ENCODE measurements around the gene MCM3AP.
"Not testable (repeated sequence)": the region's sequence is repeated elsewhere in the genome, so short reads cannot be mapped to it uniquely, and the experiment has no call there.

Gene MCM3AP

DNA sequence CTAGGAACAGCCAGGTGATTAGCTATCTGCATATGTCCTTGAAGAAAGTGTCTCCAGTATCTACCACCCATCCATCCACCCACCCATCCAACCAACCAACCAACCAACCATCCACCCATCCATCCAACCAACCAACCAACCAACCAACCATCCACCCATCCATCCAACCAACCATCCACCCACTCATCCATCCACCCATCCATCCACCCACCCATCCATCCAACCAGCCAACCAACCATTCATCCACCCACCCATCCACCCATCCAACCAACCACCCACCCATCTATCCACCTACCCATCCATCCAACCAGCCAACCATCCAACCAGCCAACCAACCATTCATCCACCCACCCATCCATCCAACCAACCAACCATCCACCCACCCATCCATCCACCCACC, 26.2 kb upstream of the MCM3AP start:
- no peak for DNase-seq (ENCODE audit: low read depth in 2 of 2)

DNA sequence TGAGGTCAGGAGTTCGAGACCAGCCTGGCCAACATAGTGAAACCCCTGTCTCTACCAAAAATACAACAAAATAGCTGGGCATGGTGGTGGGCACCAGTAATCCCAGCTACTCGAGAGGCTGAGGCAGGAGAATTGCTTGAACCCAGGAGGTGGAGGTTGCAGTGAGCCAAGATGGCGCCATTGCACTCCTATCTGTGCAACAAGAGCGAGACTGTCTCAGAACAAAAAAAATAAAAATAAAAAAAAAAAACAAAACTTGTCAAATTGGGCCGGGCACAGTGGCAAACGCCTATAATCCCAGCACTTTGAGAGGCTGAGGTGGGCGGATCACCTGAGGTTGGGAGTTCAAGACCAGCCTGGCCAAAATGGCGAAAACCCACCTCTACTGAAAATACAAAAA, 24.8 kb upstream of the MCM3AP start:
- DNase-seq (ENCODE audit: low read depth in 2 of 2), result not testable (repeated sequence)

DNA sequence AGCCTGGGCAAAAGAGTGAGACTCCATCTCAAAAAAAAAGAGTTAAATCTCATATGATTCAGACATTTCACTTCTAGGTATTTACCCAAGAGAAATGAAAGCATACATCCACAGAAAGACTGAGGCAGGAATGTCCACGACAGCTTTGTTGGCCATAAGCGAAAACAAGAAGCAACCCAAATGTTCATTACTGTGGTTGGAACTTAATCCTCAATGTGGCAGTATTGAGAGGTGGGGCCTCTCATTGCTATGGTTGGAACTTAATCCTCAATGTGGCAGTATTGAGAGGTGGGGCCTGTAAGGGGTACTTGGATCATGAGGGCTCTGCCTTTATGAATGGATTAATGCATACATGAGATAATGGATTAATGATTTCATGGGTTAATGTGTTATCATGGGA, 23.0 kb upstream of the MCM3AP start:
- DNase-seq (ENCODE audit: low read depth in 2 of 2), result no peak

- no peak for DNase-seq (ENCODE audit: low read depth in 2 of 2)
Measured at GRCh38 chr21:46307625-46308024, 22.2 kb upstream of the MCM3AP start.

DNA sequence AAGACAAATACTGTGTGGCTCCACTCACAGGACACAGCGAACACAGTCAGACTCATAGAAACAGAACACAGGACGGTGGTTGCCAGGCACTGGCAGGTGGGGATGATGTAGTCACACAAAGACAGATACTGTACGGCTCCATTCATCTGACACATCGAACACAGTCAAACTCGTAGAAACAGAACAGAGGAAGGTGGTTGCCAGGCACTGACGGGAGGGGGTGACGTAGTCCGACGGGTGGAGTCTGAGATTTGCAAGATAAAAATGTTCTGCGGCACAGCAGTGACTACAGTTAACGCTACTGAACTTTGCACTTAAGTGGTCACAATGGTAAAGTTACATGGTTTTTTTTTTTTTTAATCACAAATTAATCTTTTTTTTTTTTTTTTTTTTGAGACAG, 19.5 kb upstream of the MCM3AP start:
- DNase-seq (ENCODE audit: low read depth in 2 of 2), result no peak

DNA sequence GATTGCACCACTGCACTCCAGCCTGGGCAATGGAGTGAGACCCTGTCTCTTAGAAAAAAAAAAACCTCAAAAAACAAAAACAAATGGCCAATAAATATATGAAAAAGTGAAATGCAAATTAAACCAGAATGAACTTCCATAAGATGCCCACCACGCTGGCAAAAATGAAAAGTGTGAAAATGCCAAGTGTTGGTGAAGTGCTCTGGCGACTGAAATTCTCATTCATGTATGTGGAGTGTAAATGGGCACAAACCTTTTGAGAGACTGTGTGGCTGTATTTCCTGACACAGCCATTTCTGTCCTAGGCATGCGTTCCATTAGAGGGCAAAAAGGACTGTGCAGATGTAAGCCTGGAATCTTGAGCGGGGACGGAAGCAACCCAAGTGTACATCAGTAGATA, 19.0 kb upstream of the MCM3AP start:
- DNase-seq (ENCODE audit: low read depth in 2 of 2), result no peak

DNA sequence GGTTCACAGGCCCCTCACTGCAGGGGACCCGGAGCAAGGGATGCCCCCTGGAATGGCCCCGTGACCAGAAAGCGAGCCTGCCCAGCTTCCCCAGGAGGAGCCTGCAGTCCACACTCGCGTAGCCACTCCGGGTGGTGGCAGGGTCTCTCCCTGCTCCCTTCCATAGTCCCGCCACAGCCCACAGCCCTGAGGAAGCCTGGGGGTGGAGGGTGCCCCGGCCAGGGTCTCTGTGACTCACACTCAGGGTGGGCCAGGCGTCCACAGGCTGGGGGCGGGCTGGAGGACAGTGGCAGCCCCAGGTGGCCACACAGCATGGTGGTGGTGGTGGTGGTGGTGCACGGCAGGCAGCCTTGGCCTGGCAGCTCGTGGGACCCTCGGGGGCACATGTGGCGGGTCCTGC, 16.3 kb upstream of the MCM3AP start:
- no peak for DNase-seq (ENCODE audit: low read depth in 2 of 2)

- DNase-seq (ENCODE audit: low read depth in 2 of 2), result no peak
Measured at GRCh38 chr21:46299167-46299566, 13.8 kb upstream of the MCM3AP start.

- DNase-seq (ENCODE audit: low read depth in 2 of 2), result peak in 1 of 2 donors; percentile 5
Measured at GRCh38 chr21:46297338-46298271, 12.2 kb upstream of the MCM3AP start.

DNA sequence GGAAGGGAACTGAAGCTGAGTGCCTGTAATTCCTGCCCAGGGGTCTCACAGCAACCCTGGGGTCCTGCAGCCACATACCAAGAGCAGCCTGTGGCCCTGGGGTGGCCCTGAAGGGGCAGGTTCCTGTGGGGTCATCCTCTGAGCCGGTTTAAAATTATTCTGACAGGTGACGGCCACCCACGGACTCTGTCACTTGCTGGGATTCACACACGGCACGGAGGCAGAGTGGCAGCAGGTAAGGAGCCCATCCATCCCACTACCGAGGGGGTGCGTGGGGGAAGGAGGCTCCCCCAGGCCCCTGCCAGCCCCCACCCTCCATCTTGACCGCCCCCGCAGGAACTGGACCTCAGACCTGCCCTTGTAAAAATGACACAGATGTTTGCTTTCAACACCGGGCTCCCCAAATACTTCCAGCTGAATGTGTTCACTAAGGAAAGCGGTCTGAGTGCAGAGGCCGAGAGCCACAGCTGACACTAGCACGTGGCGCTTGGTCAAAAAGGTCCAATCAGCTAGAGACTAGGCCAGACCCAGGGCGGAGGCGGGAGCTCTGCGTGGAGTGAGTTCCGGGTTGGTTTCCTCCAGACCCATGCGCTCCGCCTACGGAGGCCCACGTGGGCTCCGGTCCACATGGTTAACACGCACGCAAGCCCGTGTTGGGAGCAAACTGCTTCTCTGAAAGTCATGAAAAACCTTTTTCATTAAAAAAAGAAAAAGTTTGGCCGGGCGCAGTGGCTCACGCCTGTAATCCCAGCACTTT, 10.8 kb upstream of the MCM3AP start:
- DNase-seq (ENCODE audit: low read depth in 2 of 2), result peak; percentile 41 to 42

- no peak for DNase-seq (ENCODE audit: low read depth in 2 of 2)
Measured at GRCh38 chr21:46295177-46295770, 9.9 kb upstream of the MCM3AP start.

DNA sequence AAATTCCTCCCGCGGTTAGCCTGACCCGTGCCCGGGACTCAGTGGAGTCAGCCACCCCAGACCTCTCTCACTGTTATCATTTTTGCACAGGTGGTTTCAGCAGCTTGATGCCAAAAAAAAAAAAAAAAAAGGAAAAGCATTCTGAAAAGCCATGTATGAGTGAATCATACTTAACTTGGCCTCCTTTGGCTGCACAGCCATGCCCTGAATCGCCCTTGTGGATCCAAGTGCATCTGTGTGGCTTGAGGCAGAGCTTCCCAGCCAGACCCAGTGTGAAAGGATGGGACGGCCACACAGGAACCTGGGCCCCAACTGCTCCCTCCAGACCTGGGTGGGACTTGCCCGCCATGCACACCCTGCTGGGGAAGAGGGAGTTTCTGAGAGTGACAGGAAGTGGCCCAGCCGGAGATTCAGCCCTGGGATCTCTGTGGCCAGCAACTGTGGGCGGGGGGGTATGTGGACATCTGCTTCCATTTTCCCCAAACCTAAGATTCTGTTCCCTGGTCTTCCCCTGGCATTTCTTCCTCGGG, 9.3 kb upstream of the MCM3AP start:
- DNase-seq (ENCODE audit: low read depth in 2 of 2), result no peak

DNA sequence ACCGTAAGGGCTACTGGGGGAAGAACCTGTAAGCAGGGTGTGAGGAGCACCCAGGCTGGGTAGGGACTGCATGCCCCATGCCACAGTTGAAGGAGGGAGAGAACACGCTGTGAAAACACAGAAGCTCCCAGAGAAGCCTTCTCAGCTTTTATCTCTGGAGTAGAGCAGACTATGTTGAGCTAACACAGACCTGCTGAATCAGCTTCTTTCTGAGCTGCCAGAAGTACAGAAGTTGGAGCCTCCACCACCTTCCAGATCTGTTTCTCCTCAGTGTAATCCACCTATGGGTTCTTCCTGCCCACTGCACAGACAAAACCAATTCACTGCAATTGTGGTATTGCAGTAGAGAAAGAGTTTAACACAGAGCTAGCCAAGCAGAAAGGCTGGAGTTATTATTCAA, 6.2 kb upstream of the MCM3AP start:
- DNase-seq (ENCODE audit: low read depth in 2 of 2), result no peak

DNA sequence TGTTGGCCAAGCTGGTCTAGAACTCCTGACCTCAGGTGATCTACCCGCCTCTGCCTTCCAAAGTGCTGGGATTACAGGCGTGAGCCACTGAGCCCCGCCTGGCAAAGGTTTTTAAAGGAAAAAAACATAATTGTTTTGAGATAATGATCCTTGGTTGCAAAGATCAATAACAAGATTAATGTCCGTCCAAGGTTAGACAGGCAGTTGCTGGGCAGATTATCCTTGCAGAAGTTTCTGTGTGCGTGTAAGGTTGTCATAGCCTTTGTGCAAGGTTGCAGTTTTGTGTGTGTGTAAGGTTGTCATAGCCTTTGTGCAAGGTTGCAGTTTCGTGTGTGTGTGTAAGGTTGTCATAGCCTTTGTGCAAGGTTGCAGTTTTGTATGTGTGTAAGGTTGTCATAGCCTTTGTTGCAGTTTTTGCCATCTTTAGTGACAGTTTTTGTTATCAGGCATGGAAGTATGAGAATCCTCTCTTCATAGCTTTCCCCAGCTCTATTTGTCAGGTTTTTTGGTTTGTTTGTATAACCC, 4.3 kb upstream of the MCM3AP start:
- DNase-seq (ENCODE audit: low read depth in 2 of 2), result no peak

- DNase-seq (ENCODE audit: low read depth in 2 of 2), result no peak
Measured at GRCh38 chr21:46287541-46287940, 2.1 kb upstream of the MCM3AP start.

GRCh38 chr21:46286648-46287002, 1.2 kb upstream of the MCM3AP start:
- no peak for DNase-seq (ENCODE audit: low read depth in 2 of 2)

- DNase-seq (ENCODE audit: low read depth in 2 of 2), result peak; percentile 72 to 83
Measured at GRCh38 chr21:46285761-46286647, 593 bp upstream of the MCM3AP start, which contains the start of gene YBEY. Gene YBEY, plus strand, starts transcription at chr21:46286342. Its CDS starts 572 bp downstream, at chr21:46286914.

GRCh38 chr21:46284733-46285132, 678 bp downstream of the MCM3AP start:
- no peak for DNase-seq (ENCODE audit: low read depth in 2 of 2)

- DNase-seq (ENCODE audit: low read depth in 2 of 2), result no peak
Measured at GRCh38 chr21:46284077-46284644, 1.2 kb downstream of the MCM3AP start.

- DNase-seq (ENCODE audit: low read depth in 2 of 2), result no peak
Measured at GRCh38 chr21:46274797-46275390, 10.5 kb downstream of the MCM3AP start.
